NCI-H524 (cell line): ENCODE results near the gene KRTAP1-1.
"Not testable (repeated sequence)": the region's sequence is repeated elsewhere in the genome, so short reads cannot be mapped to it uniquely, and the experiment has no call there.

Experiments
- DNase-seq, 2 experiments: peaks; one replicate each; lab custom pipeline; 2025; lab: John Stamatoyannopoulos, UW

Gene KRTAP1-1, protein sequence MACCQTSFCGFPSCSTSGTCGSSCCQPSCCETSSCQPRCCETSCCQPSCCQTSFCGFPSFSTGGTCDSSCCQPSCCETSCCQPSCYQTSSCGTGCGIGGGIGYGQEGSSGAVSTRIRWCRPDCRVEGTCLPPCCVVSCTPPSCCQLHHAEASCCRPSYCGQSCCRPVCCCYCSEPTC

DNA sequence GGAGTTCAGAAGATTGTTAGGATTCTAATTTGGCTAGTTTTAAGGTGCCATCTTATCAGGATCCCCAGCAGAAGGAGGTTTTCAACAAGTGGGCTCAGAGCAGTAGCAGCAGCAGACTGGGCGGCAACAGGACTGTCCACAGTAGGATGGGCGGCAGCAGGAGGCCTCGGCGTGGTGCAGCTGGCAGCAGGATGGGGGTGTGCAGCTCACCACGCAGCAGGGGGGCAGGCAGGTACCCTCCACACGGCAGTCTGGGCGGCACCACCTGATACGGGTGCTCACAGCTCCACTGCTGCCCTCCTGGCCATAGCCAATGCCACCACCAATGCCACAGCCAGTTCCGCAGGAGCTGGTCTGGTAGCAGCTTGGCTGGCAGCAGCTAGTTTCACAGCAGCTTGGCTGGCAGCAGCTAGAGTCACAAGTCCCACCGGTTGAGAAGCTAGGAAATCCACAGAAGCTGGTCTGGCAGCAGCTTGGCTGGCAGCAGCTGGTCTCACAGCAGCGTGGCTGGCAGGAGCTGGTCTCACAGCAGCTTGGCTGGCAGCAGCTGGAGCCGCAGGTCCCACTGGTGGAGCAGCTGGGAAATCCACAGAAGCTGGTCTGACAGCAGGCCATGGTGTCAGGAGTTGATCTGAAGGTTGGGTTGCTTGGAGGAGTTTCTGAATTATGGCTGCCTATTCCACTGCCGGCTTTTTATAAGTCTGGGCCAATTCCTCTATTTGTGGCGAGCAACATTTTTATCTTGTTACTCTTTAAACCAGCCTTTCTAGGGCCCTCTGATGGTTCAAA, at the start of gene KRTAP1-1:
Gene KRTAP1-1, minus strand, starts transcription at position 668 of the 789 bp plus-strand sequence. Its CDS starts 53 bp downstream, at position 615.
- DNase-seq = peak in 1 of 2 experiments; percentile 2

- DNase-seq = not testable (repeated sequence)
Measured at GRCh38 chr17:41088760-41089352, 47.6 kb upstream of the KRTAP1-1 start.

DNA sequence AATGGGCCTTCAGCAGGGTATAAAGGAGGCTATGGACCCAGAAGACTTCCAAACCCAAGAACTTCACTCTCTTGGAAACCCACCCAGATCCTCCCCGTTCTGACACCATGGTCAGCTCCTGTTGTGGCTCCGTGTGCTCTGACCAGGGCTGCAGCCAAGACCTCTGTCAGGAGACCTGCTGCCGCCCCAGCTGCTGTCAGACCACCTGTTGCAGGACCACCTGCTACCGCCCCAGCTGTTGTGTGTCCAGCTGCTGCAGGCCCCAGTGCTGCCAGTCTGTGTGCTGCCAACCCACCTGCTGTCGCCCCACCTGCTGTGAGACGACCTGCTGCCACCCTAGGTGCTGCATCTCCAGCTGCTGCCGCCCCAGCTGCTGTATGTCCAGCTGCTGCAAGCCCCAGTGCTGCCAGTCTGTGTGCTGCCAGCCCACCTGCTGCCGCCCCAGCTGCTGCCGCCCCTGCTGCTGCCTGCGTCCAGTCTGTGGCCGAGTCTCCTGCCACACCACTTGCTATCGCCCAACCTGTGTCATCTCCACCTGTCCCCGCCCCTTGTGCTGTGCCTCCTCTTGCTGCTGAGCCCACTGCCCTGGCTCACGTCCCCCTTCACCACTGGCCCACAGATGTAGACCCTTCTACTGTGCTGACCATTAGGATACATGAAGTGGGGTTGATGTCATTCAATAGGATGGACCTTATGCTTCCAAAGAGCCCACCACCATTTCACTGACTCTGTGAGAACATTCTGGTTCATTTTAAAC, 43.0 kb upstream of the KRTAP1-1 start, which contains the start of gene KRTAP4-7:
Gene KRTAP4-7, plus strand, starts transcription at position 51 of the 757 bp plus-strand sequence. Its CDS starts 57 bp downstream, at position 108.
- DNase-seq = not testable (repeated sequence)

DNA sequence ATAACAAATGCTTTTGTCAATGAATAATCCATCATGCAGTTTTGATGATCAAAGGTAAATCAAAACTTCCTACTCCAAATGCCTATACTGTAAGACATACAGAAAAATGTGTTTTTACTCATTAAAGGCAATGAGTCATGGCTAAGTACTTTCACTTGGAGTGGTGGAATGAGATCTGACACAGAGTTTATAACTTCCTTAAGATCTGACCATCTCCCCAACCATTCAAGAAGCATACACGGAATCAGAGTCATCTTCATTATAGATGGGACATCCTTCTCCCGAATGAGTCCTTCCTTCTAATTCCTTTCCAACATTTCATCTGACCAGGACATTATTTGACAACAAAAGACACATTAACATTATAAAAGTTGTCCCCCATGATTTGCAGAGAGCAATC, 42.2 kb upstream of the KRTAP1-1 start:
- DNase-seq = not testable (repeated sequence)

GRCh38 chr17:41082626-41083025, 41.4 kb upstream of the KRTAP1-1 start:
- no peak for DNase-seq

DNA sequence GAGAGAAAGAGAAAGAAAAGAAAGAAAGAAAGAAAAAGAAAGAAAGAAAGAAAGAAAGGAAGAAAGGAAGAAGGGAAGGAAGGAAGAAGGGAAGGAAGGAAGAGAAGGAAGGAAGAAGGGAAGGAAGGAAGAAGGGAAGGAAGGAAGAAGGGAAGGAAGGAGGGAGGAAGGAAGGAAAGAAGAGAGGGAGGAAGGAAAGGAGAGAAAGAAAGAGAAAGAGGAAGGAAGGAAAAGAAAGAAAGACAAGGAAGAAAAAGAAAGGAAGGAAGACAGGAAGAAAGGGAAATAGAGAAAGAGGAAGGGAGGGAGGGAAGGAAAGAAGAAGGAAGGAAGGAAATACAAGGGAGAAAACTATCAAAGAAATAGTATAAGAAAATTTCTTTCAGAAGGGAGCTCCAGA, 35.5 kb upstream of the KRTAP1-1 start:
- no peak for DNase-seq

GRCh38 chr17:41073676-41074075, 32.4 kb upstream of the KRTAP1-1 start:
- DNase-seq = no peak

GRCh38 chr17:41071606-41072360, 30.5 kb upstream of the KRTAP1-1 start:
- peak in 1 of 2 experiments; percentile 6 for DNase-seq

GRCh38 chr17:41069031-41069430, 27.8 kb upstream of the KRTAP1-1 start:
- DNase-seq = no peak

DNA sequence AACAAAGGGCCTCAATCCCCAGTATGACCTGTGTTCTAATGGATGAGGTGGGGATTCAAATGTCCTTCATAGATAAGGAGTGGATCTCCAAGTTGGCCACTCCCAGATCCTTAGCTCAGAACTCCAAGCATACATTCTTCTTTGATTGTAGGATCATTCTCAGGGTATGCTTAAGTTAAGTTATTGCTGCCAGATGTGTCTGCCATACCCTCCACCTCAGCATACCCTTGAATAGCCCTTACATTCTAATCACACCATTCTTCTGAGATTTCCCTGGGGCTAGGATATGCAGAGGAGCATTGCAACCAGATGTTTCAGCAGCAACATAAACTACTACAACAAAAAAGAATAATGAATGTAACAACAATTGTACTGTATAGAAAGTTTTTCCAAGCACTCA, 26.0 kb upstream of the KRTAP1-1 start:
- no peak for DNase-seq

- DNase-seq = no peak
Measured at GRCh38 chr17:41065829-41066624, 24.8 kb upstream of the KRTAP1-1 start, which contains the start of gene KRTAP2-4. Gene KRTAP2-4 (minus strand): TSS chr17:41065879. CDS start chr17:41065845, 34 bp downstream.

DNA sequence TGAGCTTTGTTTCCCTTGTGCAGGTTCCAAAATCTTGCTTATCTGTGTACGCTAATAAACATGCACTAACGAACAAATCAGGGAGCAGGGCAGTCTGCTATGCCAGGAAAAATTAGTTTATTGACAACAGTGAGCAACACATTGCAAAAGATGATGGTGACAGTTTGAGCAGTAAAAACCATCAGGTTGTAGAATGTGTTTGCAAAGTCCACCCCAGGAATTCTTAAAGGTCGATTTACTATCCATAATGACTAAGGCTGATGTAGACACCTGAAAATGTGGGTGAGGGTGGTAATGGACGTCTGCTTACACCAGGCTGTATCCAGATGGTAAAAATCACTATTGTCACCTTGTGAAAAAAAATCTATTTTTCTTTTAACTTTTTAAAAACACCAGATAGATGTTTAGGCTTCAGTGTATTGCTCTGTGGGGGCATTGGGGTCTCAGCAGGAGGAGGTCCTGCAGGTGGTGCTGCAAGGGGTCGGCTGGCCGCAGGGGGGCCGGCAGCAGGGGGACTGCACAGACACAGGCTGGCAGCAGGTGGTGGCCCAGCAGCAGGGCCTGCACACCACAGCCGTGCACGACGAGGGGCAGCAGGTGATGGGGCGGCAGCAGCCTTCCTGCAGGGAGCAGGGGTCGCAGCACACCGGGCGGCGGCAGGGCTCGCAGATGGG, 23.9 kb upstream of the KRTAP1-1 start:
- not testable (repeated sequence) for DNase-seq

DNA sequence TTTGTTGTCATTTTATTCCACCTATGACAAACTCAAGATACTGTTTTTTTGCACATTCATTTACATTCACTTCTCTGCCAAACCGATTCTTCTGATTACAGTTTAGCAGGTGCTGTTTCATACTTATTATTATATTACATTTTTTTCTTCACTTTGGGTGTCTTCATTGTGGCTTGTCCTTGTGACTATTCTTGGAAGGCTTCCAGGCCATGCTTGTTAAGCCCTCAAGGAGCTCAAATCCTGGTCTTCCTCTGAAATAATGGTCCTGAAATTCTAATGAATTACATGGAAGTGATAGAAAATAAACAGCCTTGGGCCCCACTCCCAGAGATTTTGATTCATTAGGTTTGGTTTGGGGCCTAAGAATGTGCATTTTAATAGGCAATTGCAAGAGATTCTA, 23.1 kb upstream of the KRTAP1-1 start:
- DNase-seq = no peak

DNA sequence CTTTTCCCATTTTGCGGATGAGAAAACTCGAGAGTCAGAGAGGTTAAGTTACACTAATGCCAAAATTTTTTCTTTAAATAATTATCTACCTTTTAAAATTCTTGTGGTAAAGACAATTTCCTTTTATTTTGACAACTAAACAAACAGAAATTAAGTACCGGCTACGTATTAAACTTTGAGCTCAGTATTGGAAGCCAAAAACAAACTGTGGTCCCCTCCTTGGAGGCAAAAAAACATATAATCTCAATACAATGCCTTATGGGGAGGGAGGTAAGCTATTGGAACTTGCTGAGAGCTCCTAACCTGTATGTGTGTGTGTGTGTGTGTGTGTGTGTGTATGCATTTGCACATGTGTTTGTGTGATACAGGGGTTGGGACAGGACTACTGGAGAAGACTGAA, 22.2 kb upstream of the KRTAP1-1 start:
- DNase-seq = no peak

DNA sequence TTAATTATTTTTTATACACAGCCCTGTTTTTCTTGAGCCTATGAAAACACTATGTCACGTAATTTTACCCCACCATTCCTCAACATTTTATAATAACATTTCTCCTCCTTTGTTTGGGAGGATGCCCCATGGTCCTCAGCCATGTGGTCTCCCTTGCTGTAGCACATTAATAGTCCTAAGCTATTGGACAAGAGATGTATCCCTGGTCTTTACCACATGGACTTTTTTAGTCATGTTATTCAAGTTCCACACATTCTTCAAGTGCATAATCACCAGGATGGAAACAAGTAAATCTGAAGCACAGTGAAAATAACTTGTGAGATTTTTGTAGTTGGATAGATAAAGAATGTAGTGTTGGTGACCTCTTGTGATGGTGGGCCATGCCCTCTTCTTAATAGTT, 20.7 kb upstream of the KRTAP1-1 start:
- no peak for DNase-seq

DNA sequence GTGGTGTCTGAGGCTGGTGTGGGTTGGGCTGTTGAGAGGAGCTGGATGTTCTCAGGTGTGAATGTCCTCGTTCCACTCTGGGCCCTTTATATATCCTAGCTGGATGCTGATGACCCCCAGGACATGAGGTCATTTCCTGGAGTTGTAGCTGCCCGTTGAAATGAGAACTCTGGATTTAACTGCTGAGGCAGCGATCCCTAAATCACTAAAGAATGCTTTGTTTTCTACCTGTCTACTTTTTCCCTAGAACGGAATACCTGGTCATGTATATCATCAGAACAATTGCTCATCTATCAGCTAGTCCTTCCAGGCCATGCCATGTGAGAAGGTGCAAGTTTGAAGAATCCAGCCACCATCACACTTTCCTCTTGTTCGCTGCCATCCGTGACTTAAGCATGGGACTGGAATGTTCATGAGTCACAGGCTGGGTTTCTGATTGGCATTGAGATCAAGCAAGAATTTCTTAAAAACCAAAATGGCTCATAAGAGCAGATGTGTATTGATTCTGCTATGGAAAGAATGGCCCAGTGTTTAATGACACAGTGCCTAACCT, 18.9 kb upstream of the KRTAP1-1 start, which contains the start of gene KRTAP2-3:
Gene KRTAP2-3, minus strand, starts transcription at position 63 of the 553 bp plus-strand sequence. CDS start 64 bp downstream, outside the sequence.
- no peak for DNase-seq

DNA sequence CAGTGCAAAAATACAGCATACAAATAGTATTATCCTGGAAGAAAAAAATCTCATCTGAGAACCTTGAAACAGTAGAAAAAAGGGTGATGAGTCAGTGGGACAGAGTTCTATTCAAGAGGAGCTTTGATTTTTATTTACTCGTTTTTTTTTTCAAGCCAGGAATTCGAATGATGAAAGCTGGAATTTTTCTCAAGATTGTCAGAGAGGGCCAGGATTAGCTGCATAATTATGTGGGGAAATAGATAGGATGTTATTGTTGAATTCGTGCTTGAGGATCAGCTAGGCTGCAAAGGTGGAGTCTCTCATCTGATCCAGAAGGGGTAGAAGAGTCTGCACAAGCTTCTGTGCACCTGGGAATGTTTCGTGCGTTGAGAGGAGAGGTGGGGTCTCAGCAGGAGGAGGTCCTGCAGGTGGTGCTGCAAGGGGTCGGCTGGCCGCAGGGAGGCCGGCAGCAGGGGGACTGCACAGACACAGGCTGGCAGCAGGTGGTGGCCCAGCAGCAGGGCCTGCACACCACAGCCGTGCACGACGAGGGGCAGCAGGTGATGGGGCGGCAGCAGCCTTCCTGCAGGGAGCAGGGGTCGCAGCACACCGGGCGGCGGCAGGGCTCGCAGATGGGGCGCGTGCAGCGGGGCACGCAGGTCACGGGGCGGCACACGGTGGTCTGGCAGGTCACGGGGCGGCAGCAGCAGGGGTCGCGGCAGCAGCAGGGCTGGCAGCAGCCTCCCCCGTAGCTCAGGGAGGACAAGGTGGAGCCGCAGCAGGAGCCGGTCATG, 18.2 kb upstream of the KRTAP1-1 start:
- not testable (repeated sequence) for DNase-seq

DNA sequence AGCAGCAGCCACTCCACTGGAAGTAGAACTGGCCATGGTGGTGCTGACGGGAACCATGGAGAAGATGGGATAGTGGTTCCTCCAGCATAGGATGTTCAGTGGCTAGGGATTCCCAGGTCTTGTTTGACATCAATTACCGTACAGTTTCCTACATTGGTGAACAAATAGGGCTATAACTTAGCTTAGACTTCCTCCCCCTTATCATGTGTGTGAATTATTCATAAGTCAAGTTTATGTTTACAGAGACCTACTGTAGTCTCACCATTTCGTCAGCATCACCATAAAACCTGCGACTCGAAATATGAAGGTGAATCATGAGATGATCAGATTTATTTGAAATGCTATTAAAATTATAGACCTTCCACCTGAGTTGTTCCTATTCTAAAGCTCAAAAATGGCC, 17.5 kb upstream of the KRTAP1-1 start:
- no peak for DNase-seq

- no peak for DNase-seq
Measured at GRCh38 chr17:41057547-41057946, 16.3 kb upstream of the KRTAP1-1 start.
